Immature natural killer cell (primary cell): Measurements from ENCODE around the gene EXOC3L4. TPM values are rescaled to one million over a fixed set of nuclear protein-coding genes. Genes with fewer than 3 reads are reported as not detected.

ENCODE experiments used
- DNase-seq, 3 donors: peaks; one replicate each; pipeline ENCODE4 v3.0.0; 2022; ENCODE audit warnings: mixed read lengths in 1 of 3
- H3K27ac Mint-ChIP-seq, 6 donors: one replicate each; pipeline ENCODE4 v1.8.0; 2020; ENCODE audit warnings: mixed read lengths in 6 of 6, mild to moderate bottlenecking in 5 of 6, inconsistent platforms in 4 of 6, moderate library complexity in 3 of 6
- H3K27me3 Mint-ChIP-seq, 3 donors: one replicate each; pipeline ENCODE4 v1.8.0; 2020 to 2021; ENCODE audit warnings: low read depth in 3 of 3, mild to moderate bottlenecking in 3 of 3, mixed read lengths in 3 of 3, moderate library complexity in 3 of 3, inconsistent platforms in 1 of 3
- H3K36me3 Mint-ChIP-seq, 3 donors: one replicate each; pipeline ENCODE4 v1.8.0; 2020; ENCODE audit warnings: mixed read lengths in 3 of 3, inconsistent platforms in 2 of 3, mild to moderate bottlenecking in 2 of 3
- H3K4me1 Mint-ChIP-seq, 2 donors: one replicate each; pipeline ENCODE4 v1.8.0; 2020; ENCODE audit warnings: inconsistent platforms in 2 of 2, mild to moderate bottlenecking in 2 of 2, mixed read lengths in 2 of 2, moderate library complexity in 1 of 2
- H3K4me3 Mint-ChIP-seq, 5 donors: one replicate each; pipeline ENCODE4 v1.8.0; 2020; ENCODE audit warnings: mild to moderate bottlenecking in 5 of 5, mixed read lengths in 5 of 5, inconsistent platforms in 3 of 5, moderate library complexity in 3 of 5
- H3K9me3 Mint-ChIP-seq, 6 donors: one replicate each; pipeline ENCODE4 v1.8.0; 2020; ENCODE audit warnings: mild to moderate bottlenecking in 6 of 6, mixed read lengths in 6 of 6, inconsistent platforms in 4 of 6, moderate library complexity in 3 of 6
- polyA plus RNA-seq, 3 donors: library from polyadenylated mRNA; unstranded; fragments of 300-500 nt; fragmentation: Illumina TruSeq; gene quantifications; one replicate each; pipeline ENCODE4 v1.2.3, GENCODE V29; 2021

EXOC3L4 gene
- polyA plus RNA-seq, 3 donors from 2014 or later, result not detected

GRCh38 chr14:103121846-103122584 lies 27.5 kb downstream of the EXOC3L4 start:
- no peaks in the 10 kb centered on the region for H3K9me3 Mint-ChIP-seq
- peaks cover 0 to 12% (median 5%) of the 10 kb centered on the region in 3 donors for H3K27me3 Mint-ChIP-seq
- no peak for DNase-seq
- no peak overlapping the region for H3K27ac Mint-ChIP-seq
- no peaks in the 10 kb centered on the region for H3K36me3 Mint-ChIP-seq
- H3K4me1 Mint-ChIP-seq, result no peaks in the 10 kb centered on the region
- no peak overlapping the region for H3K4me3 Mint-ChIP-seq

GRCh38 chr14:103122585-103122946 lies 28.0 kb downstream of the EXOC3L4 start:
- no peak overlapping the region for H3K4me3 Mint-ChIP-seq
- no peaks in the 10 kb centered on the region for H3K9me3 Mint-ChIP-seq
- no peak overlapping the region for H3K27ac Mint-ChIP-seq
- no peaks in the 10 kb centered on the region for H3K4me1 Mint-ChIP-seq
- DNase-seq, result no peak
- peaks cover 0 to 12% (median 5%) of the 10 kb centered on the region in 3 donors for H3K27me3 Mint-ChIP-seq
- H3K36me3 Mint-ChIP-seq, result no peaks in the 10 kb centered on the region

GRCh38 chr14:103122947-103123633 lies 28.6 kb downstream of the EXOC3L4 start, which contains the start of gene TNFAIP2:
Gene TNFAIP2 (plus strand): TSS chr14:103123461. CDS start chr14:103126458, 2,997 bp downstream.
- DNase-seq, result no peak
- Mint-ChIP-seq H3K27ac (no peak within 1 kb of the TSS), H3K27me3 (peaks cover 0 to 12% (median 5%) of the 10 kb centered on the region in 3 donors), H3K9me3 (no peaks in the 10 kb centered on the region), H3K4me3 (peak within 1 kb of the TSS in 1 of 5 donors; percentile 17), H3K36me3 (no peaks in the 10 kb centered on the region), H3K4me1 (no peaks in the 10 kb centered on the region)

GRCh38 chr14:103123634-103124500 lies 29.3 kb downstream of the EXOC3L4 start:
- H3K4me3 Mint-ChIP-seq, result peak overlapping the region in 1 of 5 donors; percentile 17
- H3K36me3 Mint-ChIP-seq, result no peaks in the 10 kb centered on the region
- no peaks in the 10 kb centered on the region for H3K9me3 Mint-ChIP-seq
- H3K27ac Mint-ChIP-seq, result no peak overlapping the region
- DNase-seq, result no peak
- H3K27me3 Mint-ChIP-seq, result peaks cover 0 to 12% (median 5%) of the 10 kb centered on the region in 3 donors
- no peaks in the 10 kb centered on the region for H3K4me1 Mint-ChIP-seq

GRCh38 chr14:103124501-103125001 lies 30.0 kb downstream of the EXOC3L4 start:
- Mint-ChIP-seq H3K27ac (no peak overlapping the region), H3K4me1 (no peaks in the 10 kb centered on the region), H3K36me3 (no peaks in the 10 kb centered on the region), H3K4me3 (no peak overlapping the region), H3K9me3 (no peaks in the 10 kb centered on the region), H3K27me3 (peaks cover 0 to 12% (median 5%) of the 10 kb centered on the region in 3 donors)
- DNase-seq, result no peak

- DNase-seq, result no peak
- Mint-ChIP-seq H3K27me3 (peaks cover 0 to 15% (median 0%) of the 10 kb centered on the region in 3 donors), H3K4me1 (no peaks in the 10 kb centered on the region), H3K36me3 (no peaks in the 10 kb centered on the region), H3K4me3 (no peak overlapping the region), H3K9me3 (no peaks in the 10 kb centered on the region), H3K27ac (no peak overlapping the region)
Observed at GRCh38 chr14:103125098-103126070, 30.9 kb downstream of the EXOC3L4 start.

GRCh38 chr14:103126088-103126872 lies 31.8 kb downstream of the EXOC3L4 start:
- Mint-ChIP-seq H3K27ac (no peak overlapping the region), H3K4me3 (no peak overlapping the region), H3K27me3 (peaks cover 0 to 15% (median 0%) of the 10 kb centered on the region in 3 donors)

GRCh38 chr14:103126873-103127304 lies 32.4 kb downstream of the EXOC3L4 start:
- Mint-ChIP-seq H3K27me3 (peaks cover 0 to 13% (median 0%) of the 10 kb centered on the region in 3 donors), H3K27ac (no peak overlapping the region), H3K9me3 (no peaks in the 10 kb centered on the region)

More at GRCh38 chr14:103126088-103126872, 31.8 kb downstream of the EXOC3L4 start:
- no peaks in the 10 kb centered on the region for H3K9me3 Mint-ChIP-seq
- no peaks in the 10 kb centered on the region for H3K4me1 Mint-ChIP-seq
- no peaks in the 10 kb centered on the region for H3K36me3 Mint-ChIP-seq
- DNase-seq, result no peak

GRCh38 chr14:103127356-103127755 lies 32.8 kb downstream of the EXOC3L4 start:
- Mint-ChIP-seq H3K4me3 (no peak overlapping the region), H3K9me3 (no peaks in the 10 kb centered on the region), H3K27ac (no peak overlapping the region), H3K36me3 (no peaks in the 10 kb centered on the region), H3K27me3 (peaks cover 0 to 10% (median 0%) of the 10 kb centered on the region in 3 donors), H3K4me1 (no peaks in the 10 kb centered on the region)
- no peak for DNase-seq

More at GRCh38 chr14:103126873-103127304, 32.4 kb downstream of the EXOC3L4 start:
- no peak overlapping the region for H3K4me3 Mint-ChIP-seq
- no peak for DNase-seq
- H3K4me1 Mint-ChIP-seq, result no peaks in the 10 kb centered on the region
- H3K36me3 Mint-ChIP-seq, result no peaks in the 10 kb centered on the region

GRCh38 chr14:103127861-103128598 lies 33.5 kb downstream of the EXOC3L4 start:
- H3K27me3 Mint-ChIP-seq, result peaks cover 0 to 10% (median 0%) of the 10 kb centered on the region in 3 donors
- no peak for DNase-seq
- no peak overlapping the region for H3K27ac Mint-ChIP-seq
- no peaks in the 10 kb centered on the region for H3K36me3 Mint-ChIP-seq
- H3K4me1 Mint-ChIP-seq, result no peaks in the 10 kb centered on the region
- no peaks in the 10 kb centered on the region for H3K9me3 Mint-ChIP-seq
- no peak overlapping the region for H3K4me3 Mint-ChIP-seq

- Mint-ChIP-seq H3K9me3 (no peaks in the 10 kb centered on the region), H3K36me3 (no peaks in the 10 kb centered on the region), H3K4me3 (no peak overlapping the region), H3K27me3 (peaks cover 0 to 10% (median 0%) of the 10 kb centered on the region in 3 donors), H3K4me1 (no peaks in the 10 kb centered on the region), H3K27ac (no peak overlapping the region)
- no peak for DNase-seq
Observed at GRCh38 chr14:103128631-103129300, 34.2 kb downstream of the EXOC3L4 start.
